Tibial nerve (tissue), 4 donors: ENCODE results near the gene RPL29. TPM values are rescaled to one million over a fixed set of nuclear protein-coding genes. Genes with fewer than 3 reads are reported as not detected.

Source experiments
- DNase-seq, 2 donors: peaks; one replicate each; pipeline ENCODE4 v3.0.0-alpha.2; 2019; ENCODE audit warnings: low spot score in 2 of 2
- H3K27ac ChIP-seq, 4 donors: fragments of 200-600 bp; sonication (generic) in 3 of 4; one replicate each; pipeline ENCODE4 v1.5.1; 2017 to 2019; ENCODE audit warnings: mild to moderate bottlenecking in 1 of 4
- H3K27me3 ChIP-seq, 2 donors: fragments of 200-600 bp; sonication (generic) in 1 of 2; one replicate each; pipeline versions ENCODE4 v1.5.1 to v1.6.0; 2017 to 2019
- H3K36me3 ChIP-seq, 3 donors: fragments of 200-600 bp; sonication (generic); one replicate each; pipeline ENCODE4 v1.5.1; 2018 to 2019
- H3K4me1 ChIP-seq, 4 donors: fragments of 200-600 bp; sonication (generic) in 3 of 4; one replicate each; pipeline ENCODE4 v1.5.1; 2017 to 2019
- H3K4me3 ChIP-seq, 4 donors: fragments of 200-600 bp; sonication (generic) in 3 of 4; one replicate each; pipeline ENCODE4 v1.5.1; 2017 to 2019; ENCODE audit warnings: mild to moderate bottlenecking in 1 of 4, moderate library complexity in 1 of 4
- H3K9me3 ChIP-seq, 4 donors: fragments of 200-600 bp; sonication (generic) in 3 of 4; one replicate each; pipeline ENCODE4 v1.5.1; 2017 to 2019
- CTCF ChIP-seq, 5 experiments: fragments of 200-600 bp in 3 of 5; fragments of 450-650 bp in 2 of 5; sonication (generic) in 3 of 5; IDR thresholded peaks; one replicate each; pipeline ENCODE4 v1.5.1; 2016 to 2019; ENCODE audit warnings: antibody characterized with exemption in 5 of 5, mild to moderate bottlenecking in 3 of 5, moderate library complexity in 2 of 5
- EP300 ChIP-seq, 2 donors: sonication (generic); formaldehyde crosslinking; IDR thresholded peaks; one replicate each; pipeline ENCODE4 v1.6.1; 2017; ENCODE audit warnings: antibody characterized with exemption in 2 of 2, mild to moderate bottlenecking in 1 of 2
- POLR2A ChIP-seq, 2 donors: fragments of 450-650 bp; IDR thresholded peaks; one replicate each; pipeline ENCODE4 v1.6.1; 2017; ENCODE audit warnings: antibody characterized with exemption in 2 of 2, mild to moderate bottlenecking in 2 of 2, moderate library complexity in 2 of 2
- WGBS, 2 donors: methylation state at CpG; one replicate each; pipeline ENCODE4 v1.1.5; 2018; 5-methylcytosine and 5-hydroxymethylcytosine counted together
- total RNA-seq, 4 donors: library from RNA; depleted of rRNA; stranded (reverse); fragments of >200 nt; gene quantifications; one replicate each; pipeline ENCODE4 v1.1.0, GENCODE V29; 2016

Gene RPL29
- total RNA-seq, 4 donors from 2014 or later: 809 to 1,472 (median 1,336) TPM

GRCh38 chr3:51961602-51962569, 33.8 kb downstream of the RPL29 start:
- Histone ChIP-seq H3K4me1 (peaks cover 0 to 64% (median 27%) of the 10 kb centered on the region in 4 donors), H3K27ac (peak overlapping the region in 2 of 4 donors; percentile 36 to 99), H3K36me3 (peaks cover 0 to 48% (median 0%) of the 10 kb centered on the region in 3 donors), H3K27me3 (no peaks in the 10 kb centered on the region), H3K9me3 (no peaks in the 10 kb centered on the region), H3K4me3 (no peak overlapping the region)
- TF ChIP-seq POLR2A (IDR thresholded peaks at IDR 0.05) (no peak), EP300 (IDR thresholded peaks at IDR 0.05) (no peak), CTCF (IDR thresholded peaks at IDR 0.05) (no peak)
- DNase-seq: no peak
- WGBS, 2 donors: 54 to 60% methylated on average over 9 of the region's 9 CpGs

- no peak overlapping the region for H3K4me3 ChIP-seq
- peak overlapping the region in 1 of 4 donors; percentile 99 for H3K27ac ChIP-seq
- no peak for DNase-seq
- WGBS, 2 donors: 78 to 83% methylated on average over 6 to 18 of the region's 18 CpGs
- no peaks in the 10 kb centered on the region for H3K9me3 ChIP-seq
- TF ChIP-seq POLR2A (IDR thresholded peaks at IDR 0.05): no peak
- TF ChIP-seq CTCF (IDR thresholded peaks at IDR 0.05): no peak
- TF ChIP-seq EP300 (IDR thresholded peaks at IDR 0.05): no peak
- H3K4me1 ChIP-seq: peaks cover 0 to 64% (median 28%) of the 10 kb centered on the region in 4 donors
- peaks cover 0 to 48% (median 0%) of the 10 kb centered on the region in 3 donors for H3K36me3 ChIP-seq
- H3K27me3 ChIP-seq: no peaks in the 10 kb centered on the region
Measured at GRCh38 chr3:51961011-51961410, 34.7 kb downstream of the RPL29 start.

GRCh38 chr3:51960386-51960785, 35.3 kb downstream of the RPL29 start:
- Histone ChIP-seq H3K36me3 (peaks cover 0 to 48% (median 0%) of the 10 kb centered on the region in 3 donors), H3K27ac (no peak overlapping the region), H3K27me3 (no peaks in the 10 kb centered on the region), H3K4me1 (peaks cover 0 to 64% (median 25%) of the 10 kb centered on the region in 4 donors), H3K4me3 (no peak overlapping the region), H3K9me3 (no peaks in the 10 kb centered on the region)
- 82 to 88% methylated on average over 10 of the region's 10 CpGs for WGBS, 2 donors
- no peak for DNase-seq
- TF ChIP-seq CTCF (IDR thresholded peaks at IDR 0.05) (no peak), EP300 (IDR thresholded peaks at IDR 0.05) (no peak), POLR2A (IDR thresholded peaks at IDR 0.05) (no peak)

GRCh38 chr3:51959651-51960050, 36.0 kb downstream of the RPL29 start:
- H3K27ac ChIP-seq: no peak overlapping the region
- no peak overlapping the region for H3K4me3 ChIP-seq
- H3K27me3 ChIP-seq: no peaks in the 10 kb centered on the region
- TF ChIP-seq CTCF (IDR thresholded peaks at IDR 0.05) (no peak), POLR2A (IDR thresholded peaks at IDR 0.05) (no peak), EP300 (IDR thresholded peaks at IDR 0.05) (no peak)
- H3K9me3 ChIP-seq: no peaks in the 10 kb centered on the region
- 98 to 100% methylated on average over 2 to 7 of the region's 7 CpGs for WGBS, 2 donors
- DNase-seq: no peak
- peaks cover 0 to 59% (median 19%) of the 10 kb centered on the region in 4 donors for H3K4me1 ChIP-seq
- peaks cover 0 to 48% (median 0%) of the 10 kb centered on the region in 3 donors for H3K36me3 ChIP-seq
